ENCODE results near the gene CADPS. TPM values are rescaled to one million over a fixed set of nuclear protein-coding genes. Genes with fewer than 3 reads are reported as not detected.

Gene CADPS
- total RNA-seq, 1 experiment from 2014 or later = not detected

- Histone ChIP-seq H3K27me3 (replicated peaks; ENCODE audit: insufficient read depth, low read depth, low read length, poor library complexity) (no peaks in the 10 kb centered on the region), H3K9me3 (ENCODE audit: low read depth, low read length, poor library complexity, severe bottlenecking) (no peaks in the 10 kb centered on the region), H3K4me1 (ENCODE audit: insufficient read depth, low read length, poor library complexity, severe bottlenecking) (no peaks in the 10 kb centered on the region), H3K27ac (ENCODE audit: low read depth, low read length, poor library complexity, severe bottlenecking) (no peak overlapping the region), H3K36me3 (ENCODE audit: insufficient read depth, low read length, poor library complexity, severe bottlenecking) (no peaks in the 10 kb centered on the region), H3K4me3 (ENCODE audit: low read depth, low read length, poor library complexity, severe bottlenecking) (no peak overlapping the region)
- no TSS peak for BruUV-seq (replicated peaks)
- POLR2A ChIA-PET (ENCODE audit: low non-redundant PET) = no interaction called here
- DNase-seq (ENCODE audit: low spot score) = no peak
- CTCF ChIA-PET = no interaction called here
- TF ChIP-seq EZH2 (IDR thresholded peaks at IDR 0.05; ENCODE audit: borderline replicate concordance, low read depth, low read length, poor library complexity, severe bottlenecking) (no peak), CTCF (conservative IDR thresholded peaks at IDR 0.05; ENCODE audit: low read depth, low read length) (no peak)
- intact Hi-C loops (cut with micrococcal nuclease; ENCODE audit: unreplicated experiment) = no loop called here
Observed at GRCh38 chr3:62863648-62864047, 11.6 kb downstream of the CADPS start.

GRCh38 chr3:62859203-62859791 lies 15.9 kb downstream of the CADPS start:
- Histone ChIP-seq H3K9me3 (ENCODE audit: low read depth, low read length, poor library complexity, severe bottlenecking) (no peaks in the 10 kb centered on the region), H3K4me1 (ENCODE audit: insufficient read depth, low read length, poor library complexity, severe bottlenecking) (no peaks in the 10 kb centered on the region), H3K4me3 (ENCODE audit: low read depth, low read length, poor library complexity, severe bottlenecking) (no peak overlapping the region), H3K36me3 (ENCODE audit: insufficient read depth, low read length, poor library complexity, severe bottlenecking) (no peaks in the 10 kb centered on the region), H3K27me3 (replicated peaks; ENCODE audit: insufficient read depth, low read depth, low read length, poor library complexity) (no peaks in the 10 kb centered on the region), H3K27ac (ENCODE audit: low read depth, low read length, poor library complexity, severe bottlenecking) (no peak overlapping the region)
- intact Hi-C loops (cut with micrococcal nuclease; ENCODE audit: unreplicated experiment) = no loop called here
- ChIA-PET POLR2A (ENCODE audit: low non-redundant PET) (no interaction called here), CTCF (no interaction called here)
- no TSS peak for BruUV-seq (replicated peaks)
- no peak for DNase-seq (ENCODE audit: low spot score)
- TF ChIP-seq EZH2 (IDR thresholded peaks at IDR 0.05; ENCODE audit: borderline replicate concordance, low read depth, low read length, poor library complexity, severe bottlenecking) = no peak
- TF ChIP-seq CTCF (conservative IDR thresholded peaks at IDR 0.05; ENCODE audit: low read depth, low read length) = no peak

DNA sequence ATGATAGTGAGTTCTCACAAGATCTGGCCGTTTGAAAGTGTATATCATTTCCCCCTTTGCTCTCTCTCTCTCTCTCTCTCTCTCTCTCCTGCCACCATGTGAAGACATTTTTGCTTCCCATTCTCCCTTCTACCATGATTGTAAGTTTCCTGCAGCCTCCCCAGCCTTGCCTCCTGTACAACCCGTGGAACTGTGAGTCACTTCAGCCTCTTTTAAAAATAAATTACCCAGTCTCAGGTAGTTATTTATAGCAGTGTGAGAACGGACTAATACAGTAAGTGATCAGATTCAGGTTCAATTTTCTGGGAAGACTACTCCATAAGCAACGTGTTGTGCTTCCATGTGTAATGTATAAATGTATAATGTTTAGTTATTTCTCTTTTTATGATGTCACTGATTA lies 29.2 kb downstream of the CADPS start:
- CTCF ChIA-PET = no interaction called here
- intact Hi-C loops (cut with micrococcal nuclease; ENCODE audit: unreplicated experiment) = no loop called here
- no peak for DNase-seq (ENCODE audit: low spot score)
- no peaks in the 10 kb centered on the region for H3K9me3 ChIP-seq (ENCODE audit: low read depth, low read length, poor library complexity, severe bottlenecking)
- POLR2A ChIA-PET (ENCODE audit: low non-redundant PET) = no interaction called here
- no peak overlapping the region for H3K4me3 ChIP-seq (ENCODE audit: low read depth, low read length, poor library complexity, severe bottlenecking)
- no peaks in the 10 kb centered on the region for H3K36me3 ChIP-seq (ENCODE audit: insufficient read depth, low read length, poor library complexity, severe bottlenecking)
- no peaks in the 10 kb centered on the region for H3K27me3 ChIP-seq (replicated peaks; ENCODE audit: insufficient read depth, low read depth, low read length, poor library complexity)
- BruUV-seq (replicated peaks) = no TSS peak
- TF ChIP-seq EZH2 (IDR thresholded peaks at IDR 0.05; ENCODE audit: borderline replicate concordance, low read depth, low read length, poor library complexity, severe bottlenecking) (no peak), CTCF (conservative IDR thresholded peaks at IDR 0.05; ENCODE audit: low read depth, low read length) (no peak)
- no peaks in the 10 kb centered on the region for H3K4me1 ChIP-seq (ENCODE audit: insufficient read depth, low read length, poor library complexity, severe bottlenecking)
- H3K27ac ChIP-seq (ENCODE audit: low read depth, low read length, poor library complexity, severe bottlenecking) = no peak overlapping the region

All from A673 (cell line).